Measurements from ENCODE around the gene SKAP2.

Gene SKAP2

GRCh38 chr7:26618898-26619297 is 245.5 kb downstream of the SKAP2 start:
- Histone ChIP-seq H3K27ac (ENCODE audit: extremely low read depth, low read depth, low read length) (no peak overlapping the region), H3K36me3 (ENCODE audit: control insufficient read depth in 2 of 2, insufficient read depth in 1 of 2, low read length in 2 of 2) (no peaks in the 10 kb centered on the region), H3K4me1 (ENCODE audit: control insufficient read depth, insufficient read depth, low read length) (no peaks in the 10 kb centered on the region), H3K9me3 (ENCODE audit: control insufficient read depth, insufficient read depth, low read depth, low read length) (no peaks in the 10 kb centered on the region), H3K4me3 (ENCODE audit: low read depth, low read length) (no peak overlapping the region)
- CTCF ChIA-PET: no interaction called here
- POLR2A ChIA-PET: no interaction called here
- no peak for TF ChIP-seq KLF7 (tag by site-specific recombination; IDR thresholded peaks at IDR 0.05; ENCODE audit: borderline replicate concordance)
- no peak for TF ChIP-seq ZNF791 (tag by site-specific recombination; IDR thresholded peaks at IDR 0.05)
- peak; percentile 51; the same call in 1 of the 2 replicates for TF ChIP-seq ZIC2 (tag by site-specific recombination; IDR thresholded peaks at IDR 0.05)
- TF ChIP-seq ZNF707 (tag by site-specific recombination; IDR thresholded peaks at IDR 0.05): no peak

- TF ChIP-seq ZFP37 (tag by site-specific recombination; IDR thresholded peaks at IDR 0.05) (no peak), HOXC10 (CRISPR knock-in tag; IDR thresholded peaks at IDR 0.05) (no peak), GLIS2 (tag by site-specific recombination; IDR thresholded peaks at IDR 0.05) (no peak), KLF17 (tag by site-specific recombination; IDR thresholded peaks at IDR 0.05) (no peak), ZNF521 (tag by site-specific recombination; IDR thresholded peaks at IDR 0.05) (no peak), ZNF155 (tag by site-specific recombination; IDR thresholded peaks at IDR 0.05) (no peak), ZNF426 (tag by site-specific recombination; IDR thresholded peaks at IDR 0.05) (no peak), ZNF169 (tag by site-specific recombination; IDR thresholded peaks at IDR 0.05) (no peak), ZNF19 (tag by site-specific recombination; IDR thresholded peaks at IDR 0.05; ENCODE audit: low read depth) (no peak), ZNF148 (tag by site-specific recombination; IDR thresholded peaks at IDR 0.05; ENCODE audit: borderline replicate concordance) (no peak), ZNF140 (tag by site-specific recombination; IDR thresholded peaks at IDR 0.05) (no peak), ZNF266 (tag by site-specific recombination; IDR thresholded peaks at IDR 0.05; ENCODE audit: low read depth) (no peak), ZBTB20 (tag by site-specific recombination; IDR thresholded peaks at IDR 0.05) (no peak), ZNF184 (tag by site-specific recombination; IDR thresholded peaks at IDR 0.05) (no peak), KLF7 (tag by site-specific recombination; IDR thresholded peaks at IDR 0.05; ENCODE audit: borderline replicate concordance) (no peak), ZFP69B (tag by site-specific recombination; IDR thresholded peaks at IDR 0.05) (no peak), ZBTB1 (tag by site-specific recombination; IDR thresholded peaks at IDR 0.05) (no peak), ZNF362 (tag by site-specific recombination; IDR thresholded peaks at IDR 0.05) (no peak), ZNF121 (tag by site-specific recombination; IDR thresholded peaks at IDR 0.05) (no peak), ZNF544 (tag by site-specific recombination; IDR thresholded peaks at IDR 0.05) (no peak)
- POLR2A ChIA-PET: no interaction called here
- H3K27ac ChIP-seq (ENCODE audit: extremely low read depth, low read depth, low read length): no peak overlapping the region
- no peaks in the 10 kb centered on the region for H3K36me3 ChIP-seq (ENCODE audit: control insufficient read depth in 2 of 2, insufficient read depth in 1 of 2, low read length in 2 of 2)
- no peaks in the 10 kb centered on the region for H3K4me1 ChIP-seq (ENCODE audit: control insufficient read depth, insufficient read depth, low read length)
- no peaks in the 10 kb centered on the region for H3K9me3 ChIP-seq (ENCODE audit: control insufficient read depth, insufficient read depth, low read depth, low read length)
- H3K4me3 ChIP-seq (ENCODE audit: low read depth, low read length): no peak overlapping the region
- CTCF ChIA-PET: no interaction called here
These were observed 245.9 kb downstream of the SKAP2 start for GRCh38 chr7:26618449-26618848.
